ENCODE data around the gene ASB13. TPM values are rescaled to one million over a fixed set of nuclear protein-coding genes. Genes with fewer than 3 reads are reported as not detected.

ASB13 gene
- total and polyA plus RNA-seq, 2 donors (not counting 1 experiment from before 2014, with no cell fraction given) = 5.4 to 15.4 TPM

DNA sequence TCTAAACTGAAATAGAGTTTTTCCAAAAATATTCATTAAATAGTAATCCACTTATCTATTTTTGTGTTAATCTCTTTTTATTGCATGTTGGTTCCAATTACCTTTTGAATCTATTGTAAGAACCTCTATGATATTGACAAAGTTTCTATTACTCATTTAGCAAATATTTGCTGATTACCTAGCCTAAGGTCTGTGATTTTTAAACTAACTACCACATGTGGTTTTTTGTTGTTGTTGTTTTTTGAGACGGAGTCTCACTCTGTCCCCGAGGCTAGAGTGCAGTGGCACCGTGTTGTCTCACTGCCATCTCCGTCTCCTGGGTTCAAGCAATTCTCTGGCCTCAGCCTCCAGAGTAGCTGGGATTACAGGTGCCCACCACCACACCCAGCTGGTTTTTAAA, 2.0 kb upstream of the ASB13 start:
- H3K79me2 ChIP-seq (ENCODE audit: control insufficient read depth, insufficient read depth, low read length) = no peaks in the 10 kb centered on the region
- H3K4me2 ChIP-seq (ENCODE audit: extremely low read depth, insufficient read depth, low read length) = no peak overlapping the region
- H3K36me3 ChIP-seq (ENCODE audit: control insufficient read depth, insufficient read depth, low read length) = no peaks in the 10 kb centered on the region
- peaks cover 5% of the 10 kb centered on the region for H3K4me1 ChIP-seq (ENCODE audit: control insufficient read depth, extremely low read depth, insufficient read depth, low read length)
- H2AFZ ChIP-seq (ENCODE audit: low read length) = no peak overlapping the region
- DNase-seq (ENCODE audit: low read depth in 2 of 2) = no peak
- no peaks in the 10 kb centered on the region for H4K20me1 ChIP-seq (ENCODE audit: control insufficient read depth, extremely low read depth, insufficient read depth, low read length)
- no peak overlapping the region for H3K4me3 ChIP-seq (replicated peaks in 1 of 4; ENCODE audit: control extremely low read depth in 1 of 4, insufficient read depth in 1 of 4, low read depth in 3 of 4, low read length in 4 of 4)
- no peak overlapping the region for H3K27ac ChIP-seq (ENCODE audit: insufficient read depth, low read length)
- H3K9ac ChIP-seq (ENCODE audit: insufficient read depth, low read length) = no peak overlapping the region
- peaks cover 2% of the 10 kb centered on the region for H3K27me3 ChIP-seq (ENCODE audit: control insufficient read depth, insufficient read depth, low read length)
- TF ChIP-seq EZH2 (IDR thresholded peaks at IDR 0.05; ENCODE audit: low read length, missing control alignments) = no peak
- TF ChIP-seq, protein P1, sequence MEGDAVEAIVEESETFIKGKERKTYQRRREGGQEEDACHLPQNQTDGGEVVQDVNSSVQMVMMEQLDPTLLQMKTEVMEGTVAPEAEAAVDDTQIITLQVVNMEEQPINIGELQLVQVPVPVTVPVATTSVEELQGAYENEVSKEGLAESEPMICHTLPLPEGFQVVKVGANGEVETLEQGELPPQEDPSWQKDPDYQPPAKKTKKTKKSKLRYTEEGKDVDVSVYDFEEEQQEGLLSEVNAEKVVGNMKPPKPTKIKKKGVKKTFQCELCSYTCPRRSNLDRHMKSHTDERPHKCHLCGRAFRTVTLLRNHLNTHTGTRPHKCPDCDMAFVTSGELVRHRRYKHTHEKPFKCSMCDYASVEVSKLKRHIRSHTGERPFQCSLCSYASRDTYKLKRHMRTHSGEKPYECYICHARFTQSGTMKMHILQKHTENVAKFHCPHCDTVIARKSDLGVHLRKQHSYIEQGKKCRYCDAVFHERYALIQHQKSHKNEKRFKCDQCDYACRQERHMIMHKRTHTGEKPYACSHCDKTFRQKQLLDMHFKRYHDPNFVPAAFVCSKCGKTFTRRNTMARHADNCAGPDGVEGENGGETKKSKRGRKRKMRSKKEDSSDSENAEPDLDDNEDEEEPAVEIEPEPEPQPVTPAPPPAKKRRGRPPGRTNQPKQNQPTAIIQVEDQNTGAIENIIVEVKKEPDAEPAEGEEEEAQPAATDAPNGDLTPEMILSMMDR (conservative IDR thresholded peaks at IDR 0.05 in 1 of 2, IDR thresholded peaks at IDR 0.05 in 1 of 2; ENCODE audit: low read depth in 1 of 2, low read length in 2 of 2) = no peak
- no peaks in the 10 kb centered on the region for H3K9me3 ChIP-seq (ENCODE audit: control insufficient read depth, insufficient read depth, low read depth, low read length)

DNA sequence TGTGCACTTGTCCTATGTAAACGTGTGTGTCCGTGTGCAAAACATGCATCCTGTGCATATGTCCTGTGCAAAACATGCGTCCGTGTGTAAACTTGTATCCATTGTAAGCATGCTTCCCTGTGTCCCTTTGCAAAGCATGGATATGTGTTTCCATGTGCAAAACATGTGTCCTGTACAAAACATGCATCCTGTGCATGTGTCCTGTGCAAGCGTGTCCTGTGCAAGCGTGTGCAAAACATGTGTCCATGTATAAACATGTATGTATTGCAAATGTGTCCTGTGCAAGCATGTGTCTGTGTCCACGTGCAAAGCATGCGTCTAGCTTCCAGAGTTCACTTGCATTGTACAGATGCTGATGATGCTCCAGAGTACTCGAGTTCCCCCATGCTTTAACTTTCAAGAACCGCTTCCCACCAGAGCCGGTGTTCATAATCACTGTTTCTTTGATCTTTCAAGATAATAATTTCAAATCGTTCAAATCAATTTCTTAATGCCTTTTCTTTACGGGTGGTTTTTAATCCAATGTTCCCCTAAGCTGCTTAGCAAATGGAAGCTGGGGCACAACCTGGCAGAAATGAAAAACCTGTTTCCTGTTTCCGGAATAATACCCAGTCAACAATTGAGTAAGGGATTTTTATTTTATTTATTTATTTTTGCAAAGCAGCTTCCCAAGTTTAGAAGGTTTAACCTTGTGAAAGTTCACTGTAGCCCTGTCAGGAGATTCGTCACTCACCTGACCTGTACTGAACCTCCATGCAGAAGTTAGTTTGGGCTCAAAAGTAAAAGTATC, 641 bp upstream of the ASB13 start:
- Histone ChIP-seq H2AFZ (ENCODE audit: low read length) (peak overlapping the region; percentile 92), H3K4me3 (replicated peaks in 1 of 4; ENCODE audit: control extremely low read depth in 1 of 4, insufficient read depth in 1 of 4, low read depth in 3 of 4, low read length in 4 of 4) (peak overlapping the region; percentile 41 to 79 (median 76)), H3K4me2 (ENCODE audit: extremely low read depth, insufficient read depth, low read length) (peak overlapping the region; percentile 98), H3K27ac (ENCODE audit: insufficient read depth, low read length) (no peak overlapping the region), H3K27me3 (ENCODE audit: control insufficient read depth, insufficient read depth, low read length) (no peaks in the 10 kb centered on the region), H3K79me2 (ENCODE audit: control insufficient read depth, insufficient read depth, low read length) (no peaks in the 10 kb centered on the region), H3K4me1 (ENCODE audit: control insufficient read depth, extremely low read depth, insufficient read depth, low read length) (peaks cover 5% of the 10 kb centered on the region), H3K9ac (ENCODE audit: insufficient read depth, low read length) (no peak overlapping the region), H4K20me1 (ENCODE audit: control insufficient read depth, extremely low read depth, insufficient read depth, low read length) (no peaks in the 10 kb centered on the region), H3K36me3 (ENCODE audit: control insufficient read depth, insufficient read depth, low read length) (no peaks in the 10 kb centered on the region), H3K9me3 (ENCODE audit: control insufficient read depth, insufficient read depth, low read depth, low read length) (no peaks in the 10 kb centered on the region)
- DNase-seq (ENCODE audit: low read depth in 2 of 2) = no peak
- TF ChIP-seq, protein P1 (conservative IDR thresholded peaks at IDR 0.05 in 1 of 2, IDR thresholded peaks at IDR 0.05 in 1 of 2; ENCODE audit: low read depth in 1 of 2, low read length in 2 of 2) = no peak
- TF ChIP-seq EZH2 (IDR thresholded peaks at IDR 0.05; ENCODE audit: low read length, missing control alignments) = no peak

DNA sequence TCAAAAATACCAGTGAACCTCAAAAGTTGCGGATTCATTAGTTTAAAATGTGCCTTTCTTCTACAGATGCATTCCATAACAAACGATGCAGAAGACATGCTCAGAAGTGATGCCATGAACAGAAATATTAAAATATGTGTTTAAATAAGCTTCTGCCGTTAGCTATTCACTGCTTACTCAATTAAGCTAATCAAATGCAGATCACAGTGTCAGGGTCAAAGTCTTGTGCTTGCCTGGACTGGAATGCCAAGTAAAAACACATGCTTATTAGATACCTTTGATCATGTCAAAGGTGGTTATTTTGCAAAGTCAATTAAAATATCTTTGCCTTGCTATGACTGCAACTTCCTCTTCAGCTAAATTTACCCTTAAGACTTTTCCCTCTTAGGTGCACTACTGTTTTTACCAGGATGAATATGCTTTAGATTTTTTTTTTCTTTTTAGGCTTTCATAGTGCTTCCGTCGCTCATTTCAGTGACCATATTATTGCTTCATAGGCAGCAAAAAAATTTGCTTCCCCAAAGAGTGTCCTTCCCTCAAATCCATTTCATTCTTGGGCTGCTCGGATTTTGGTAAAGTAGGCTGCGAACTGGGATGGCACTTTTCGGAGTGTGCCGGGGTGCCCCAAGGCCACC, 905 bp downstream of the ASB13 start:
- Histone ChIP-seq H3K79me2 (ENCODE audit: control insufficient read depth, insufficient read depth, low read length) (no peaks in the 10 kb centered on the region), H2AFZ (ENCODE audit: low read length) (peak overlapping the region; percentile 90), H3K36me3 (ENCODE audit: control insufficient read depth, insufficient read depth, low read length) (no peaks in the 10 kb centered on the region), H3K27ac (ENCODE audit: insufficient read depth, low read length) (no peak overlapping the region), H3K9ac (ENCODE audit: insufficient read depth, low read length) (peak overlapping the region; percentile 63), H3K27me3 (ENCODE audit: control insufficient read depth, insufficient read depth, low read length) (no peaks in the 10 kb centered on the region), H3K9me3 (ENCODE audit: control insufficient read depth, insufficient read depth, low read depth, low read length) (no peaks in the 10 kb centered on the region), H3K4me1 (ENCODE audit: control insufficient read depth, extremely low read depth, insufficient read depth, low read length) (peaks cover 5% of the 10 kb centered on the region), H3K4me3 (replicated peaks in 1 of 4; ENCODE audit: control extremely low read depth in 1 of 4, insufficient read depth in 1 of 4, low read depth in 3 of 4, low read length in 4 of 4) (peak overlapping the region; percentile 66 to 79 (median 74)), H4K20me1 (ENCODE audit: control insufficient read depth, extremely low read depth, insufficient read depth, low read length) (no peaks in the 10 kb centered on the region), H3K4me2 (ENCODE audit: extremely low read depth, insufficient read depth, low read length) (peak overlapping the region; percentile 70)
- TF ChIP-seq, protein P1 (conservative IDR thresholded peaks at IDR 0.05 in 1 of 2, IDR thresholded peaks at IDR 0.05 in 1 of 2; ENCODE audit: low read depth in 1 of 2, low read length in 2 of 2) = no peak
- no peak for TF ChIP-seq EZH2 (IDR thresholded peaks at IDR 0.05; ENCODE audit: low read length, missing control alignments)
- DNase-seq (ENCODE audit: low read depth in 2 of 2) = peak in 1 of 2 donors; percentile 19
